Glutamatergic neuron (in vitro differentiated cells): ENCODE data around the gene CTPS2. TPM values are rescaled to one million over a fixed set of nuclear protein-coding genes. Genes with fewer than 3 reads are reported as not detected.

Experiments used
- DNase-seq: peaks from one replicate; pipeline ENCODE4 v3.0.0; 2022
- H3K27ac Mint-ChIP-seq: one replicate; pipeline ENCODE4 v1.8.0; 2020; ENCODE audit warnings: mild to moderate bottlenecking, mixed read lengths, inconsistent platforms; ENCODE audit not compliant: unreplicated experiment
- H3K27me3 Mint-ChIP-seq: one replicate; pipeline ENCODE4 v1.8.0; 2020; ENCODE audit warnings: mild to moderate bottlenecking, moderate library complexity, mixed read lengths, inconsistent platforms; ENCODE audit not compliant: unreplicated experiment
- H3K36me3 Mint-ChIP-seq: one replicate; pipeline ENCODE4 v1.8.0; 2020; ENCODE audit warnings: mild to moderate bottlenecking, mixed read lengths, inconsistent platforms; ENCODE audit not compliant: unreplicated experiment
- H3K4me1 Mint-ChIP-seq: one replicate; pipeline ENCODE4 v1.8.0; 2020; ENCODE audit warnings: mild to moderate bottlenecking, low read depth, mixed read lengths, inconsistent platforms; ENCODE audit not compliant: unreplicated experiment
- H3K4me3 Mint-ChIP-seq: one replicate; pipeline ENCODE4 v1.8.0; 2020; ENCODE audit warnings: mild to moderate bottlenecking, mixed read lengths, inconsistent platforms; ENCODE audit not compliant: unreplicated experiment
- H3K9me3 Mint-ChIP-seq: one replicate; pipeline ENCODE4 v1.8.0; 2020; ENCODE audit warnings: mild to moderate bottlenecking, moderate library complexity, mixed read lengths, inconsistent platforms; ENCODE audit not compliant: unreplicated experiment
- total RNA-seq: library from RNA; stranded (reverse); fragmentation: NEBNext Ultra II Directional; extraction: Animal tissue kit (Norgen Biotek cat#: 25700); gene quantifications from one replicate; pipeline ENCODE4 v1.2.1, GENCODE V29; 2021; ENCODE audit not compliant: unreplicated experiment
- TF ChIP-seq, protein P1 (sequence below): fragments of 200-600 bp; sonication (generic); IDR thresholded peaks from one replicate; pipeline ENCODE4 v1.5.0; 2021; ENCODE audit not compliant: partially characterized antibody, unreplicated experiment

The CTPS2 gene
- total RNA-seq, 1 donor from 2014 or later, result 29.0 TPM

DNA sequence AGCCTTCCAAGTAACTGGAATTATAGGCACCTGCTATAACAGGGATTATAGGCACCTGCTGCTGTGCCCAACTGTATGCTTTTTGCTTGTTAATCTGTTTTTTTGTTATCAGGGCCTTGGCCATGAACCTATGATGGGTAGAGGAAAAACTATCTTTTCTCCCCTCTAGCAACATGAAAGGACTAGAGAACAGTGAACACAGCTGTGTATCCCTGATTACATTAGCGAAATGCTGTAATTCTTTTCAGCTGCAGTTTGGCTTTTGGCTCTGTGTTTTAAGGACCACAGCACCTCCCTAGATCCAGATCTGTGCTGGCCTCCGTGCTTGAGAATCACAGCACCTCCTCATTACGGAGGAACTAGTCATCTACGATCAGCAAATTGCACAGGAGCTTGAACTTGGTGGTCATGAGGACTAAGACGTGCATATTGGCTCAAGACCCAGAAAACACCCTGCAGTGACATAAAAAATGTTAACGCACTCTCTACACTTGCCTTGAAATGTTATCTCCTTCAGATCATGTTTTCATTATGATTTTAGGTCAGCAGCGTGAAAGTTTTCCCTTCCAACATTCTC, 120.2 kb downstream of the CTPS2 start:
- TF ChIP-seq, protein P1, sequence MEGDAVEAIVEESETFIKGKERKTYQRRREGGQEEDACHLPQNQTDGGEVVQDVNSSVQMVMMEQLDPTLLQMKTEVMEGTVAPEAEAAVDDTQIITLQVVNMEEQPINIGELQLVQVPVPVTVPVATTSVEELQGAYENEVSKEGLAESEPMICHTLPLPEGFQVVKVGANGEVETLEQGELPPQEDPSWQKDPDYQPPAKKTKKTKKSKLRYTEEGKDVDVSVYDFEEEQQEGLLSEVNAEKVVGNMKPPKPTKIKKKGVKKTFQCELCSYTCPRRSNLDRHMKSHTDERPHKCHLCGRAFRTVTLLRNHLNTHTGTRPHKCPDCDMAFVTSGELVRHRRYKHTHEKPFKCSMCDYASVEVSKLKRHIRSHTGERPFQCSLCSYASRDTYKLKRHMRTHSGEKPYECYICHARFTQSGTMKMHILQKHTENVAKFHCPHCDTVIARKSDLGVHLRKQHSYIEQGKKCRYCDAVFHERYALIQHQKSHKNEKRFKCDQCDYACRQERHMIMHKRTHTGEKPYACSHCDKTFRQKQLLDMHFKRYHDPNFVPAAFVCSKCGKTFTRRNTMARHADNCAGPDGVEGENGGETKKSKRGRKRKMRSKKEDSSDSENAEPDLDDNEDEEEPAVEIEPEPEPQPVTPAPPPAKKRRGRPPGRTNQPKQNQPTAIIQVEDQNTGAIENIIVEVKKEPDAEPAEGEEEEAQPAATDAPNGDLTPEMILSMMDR, result no peak
- no peak for DNase-seq
- no peaks in the 10 kb centered on the region for H3K9me3 Mint-ChIP-seq
- H3K27me3 Mint-ChIP-seq, result no peaks in the 10 kb centered on the region
- no peak overlapping the region for H3K4me3 Mint-ChIP-seq
- H3K27ac Mint-ChIP-seq, result no peak overlapping the region
- H3K4me1 Mint-ChIP-seq, result no peaks in the 10 kb centered on the region
- no peaks in the 10 kb centered on the region for H3K36me3 Mint-ChIP-seq

DNA sequence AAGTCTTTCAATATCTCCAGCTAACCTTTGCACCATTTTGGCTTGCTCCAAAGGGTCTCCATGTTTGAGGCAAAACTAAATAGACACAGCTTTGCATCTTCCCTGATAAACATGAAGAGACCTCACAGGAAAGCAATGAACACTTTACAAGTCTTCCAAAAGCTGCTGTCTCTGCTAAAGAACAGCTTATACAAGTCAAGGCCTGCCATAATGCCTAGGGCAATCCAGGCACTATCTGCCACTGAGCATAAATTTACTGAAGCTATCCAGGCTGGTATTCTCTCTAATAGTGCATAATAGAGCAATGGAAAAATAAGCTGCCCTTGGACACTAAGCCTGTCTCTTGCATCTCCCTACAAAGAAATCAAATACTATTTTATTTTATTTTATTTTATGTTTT, 122.6 kb downstream of the CTPS2 start:
- Mint-ChIP-seq H3K4me1 (no peaks in the 10 kb centered on the region), H3K4me3 (no peak overlapping the region), H3K27me3 (no peaks in the 10 kb centered on the region), H3K36me3 (no peaks in the 10 kb centered on the region), H3K27ac (no peak overlapping the region), H3K9me3 (no peaks in the 10 kb centered on the region)
- TF ChIP-seq, protein P1, result no peak
- DNase-seq, result no peak

DNA sequence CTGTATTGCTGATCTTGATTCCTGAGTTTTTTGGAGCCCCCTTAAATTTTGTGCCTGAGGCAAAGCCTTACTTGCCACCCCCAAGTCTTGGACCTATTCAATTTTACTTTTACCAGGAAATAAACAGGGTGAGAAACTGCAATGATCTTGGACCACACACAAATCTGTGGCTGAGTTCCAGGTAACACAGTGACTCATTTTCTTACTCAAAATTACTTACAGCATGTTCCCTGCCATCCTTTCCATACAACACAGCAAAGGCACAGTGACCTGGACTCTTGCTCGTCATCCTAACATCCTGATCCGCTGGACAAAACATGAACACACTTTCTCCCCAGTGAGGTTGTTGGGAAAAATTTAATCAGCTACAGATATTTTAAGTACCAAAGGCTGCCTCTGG, 123.3 kb downstream of the CTPS2 start:
- no peaks in the 10 kb centered on the region for H3K4me1 Mint-ChIP-seq
- H3K27me3 Mint-ChIP-seq, result no peaks in the 10 kb centered on the region
- no peaks in the 10 kb centered on the region for H3K36me3 Mint-ChIP-seq
- no peak for DNase-seq
- no peak overlapping the region for H3K4me3 Mint-ChIP-seq
- TF ChIP-seq, protein P1, result no peak
- H3K27ac Mint-ChIP-seq, result no peak overlapping the region
- no peaks in the 10 kb centered on the region for H3K9me3 Mint-ChIP-seq

DNA sequence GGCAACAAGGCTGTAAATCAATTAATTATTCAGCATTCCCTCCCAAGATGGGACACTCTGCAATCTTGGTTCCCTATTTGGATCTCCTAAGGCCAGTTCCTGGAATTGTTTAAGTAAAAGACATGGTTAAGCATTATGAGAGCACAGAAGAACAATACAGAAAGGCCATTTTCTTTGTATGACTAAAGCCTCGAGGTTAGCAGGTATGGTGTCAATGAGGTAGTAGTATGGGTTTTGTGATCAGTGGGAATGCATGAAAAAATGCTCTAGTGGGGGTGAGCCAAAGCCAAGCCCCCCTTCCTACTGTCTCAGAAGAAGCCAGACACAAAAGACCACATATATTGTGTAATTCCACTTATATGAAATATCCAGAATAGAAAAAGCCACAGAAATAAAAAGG, 124.2 kb downstream of the CTPS2 start:
- TF ChIP-seq, protein P1, result no peak
- Mint-ChIP-seq H3K9me3 (no peaks in the 10 kb centered on the region), H3K27me3 (no peaks in the 10 kb centered on the region), H3K27ac (no peak overlapping the region), H3K4me3 (no peak overlapping the region), H3K36me3 (no peaks in the 10 kb centered on the region), H3K4me1 (no peaks in the 10 kb centered on the region)
- no peak for DNase-seq

DNA sequence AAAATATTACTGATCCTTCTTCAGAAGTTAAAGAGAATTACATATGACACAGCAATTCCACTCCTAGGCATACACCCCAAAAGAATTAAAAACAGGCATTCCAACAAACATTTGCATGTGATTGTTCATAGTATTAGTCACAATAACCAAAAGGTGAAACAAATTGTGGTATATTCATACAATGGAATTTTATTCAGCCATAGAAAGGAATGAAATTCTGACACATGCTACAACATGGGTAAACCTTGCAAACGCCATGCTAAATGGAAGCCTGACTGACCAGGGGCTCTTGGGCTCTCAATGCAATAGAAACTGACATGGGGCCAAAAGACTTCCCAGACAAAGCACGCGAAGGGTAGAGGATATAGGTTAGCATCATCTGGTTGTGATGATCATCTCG, 124.6 kb downstream of the CTPS2 start:
- H3K27ac Mint-ChIP-seq, result no peak overlapping the region
- H3K27me3 Mint-ChIP-seq, result no peaks in the 10 kb centered on the region
- no peak for DNase-seq
- H3K9me3 Mint-ChIP-seq, result no peaks in the 10 kb centered on the region
- no peaks in the 10 kb centered on the region for H3K4me1 Mint-ChIP-seq
- TF ChIP-seq, protein P1, result no peak
- H3K4me3 Mint-ChIP-seq, result no peak overlapping the region
- H3K36me3 Mint-ChIP-seq, result no peaks in the 10 kb centered on the region
